ENCODE data around the gene ITPKB.

The ITPKB gene

DNA sequence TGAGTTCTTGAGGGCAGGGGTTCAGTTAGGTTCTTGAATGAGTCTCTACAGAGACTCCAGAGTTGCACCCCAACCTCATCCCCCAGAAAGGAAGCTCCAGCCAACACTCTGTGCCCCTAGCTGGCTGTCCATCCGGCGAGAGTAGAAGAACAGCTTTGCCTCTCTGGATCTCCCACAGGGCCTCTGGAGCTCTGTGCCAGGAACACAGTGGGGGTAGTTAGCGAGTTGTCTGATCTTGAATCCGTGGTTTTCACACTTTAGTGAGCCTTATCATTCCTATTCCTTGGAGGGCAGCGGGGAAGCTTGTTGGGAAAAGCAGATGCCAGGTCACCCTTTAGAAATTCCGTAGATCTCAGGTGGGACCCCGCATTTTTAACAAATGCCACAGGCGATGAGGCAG lies 145.5 kb downstream of the ITPKB start:
- Histone ChIP-seq H3K4me3 (ENCODE audit: low read depth in 1 of 2, low read length in 2 of 2) (no peak overlapping the region), H3K4me1 (ENCODE audit: insufficient read depth, low read length) (no peaks in the 10 kb centered on the region), H3K36me3 (ENCODE audit: insufficient read depth, low read length) (no peaks in the 10 kb centered on the region), H3K79me2 (ENCODE audit: insufficient read depth, low read length) (no peaks in the 10 kb centered on the region), H3K9me3 (ENCODE audit: insufficient read depth, low read length, severe bottlenecking) (no peaks in the 10 kb centered on the region), H2AFZ (ENCODE audit: low read depth, low read length) (no peak overlapping the region), H3K27ac (ENCODE audit: low read length) (no peak overlapping the region), H3K27me3 (ENCODE audit: insufficient read depth, low read length, poor library complexity) (peaks cover 4% of the 10 kb centered on the region), H3K9ac (ENCODE audit: low read depth, low read length) (no peak overlapping the region), H4K20me1 (ENCODE audit: insufficient read depth, low read length) (no peaks in the 10 kb centered on the region), H3K4me2 (ENCODE audit: insufficient read depth, low read length) (no peak overlapping the region)
- ATAC-seq (ENCODE audit: insufficient read depth, low read depth) (no peak), DNase-seq (no peak)
- TF ChIP-seq EZH2 (IDR thresholded peaks at IDR 0.05; ENCODE audit: borderline replicate concordance, low read depth, low read length, severe bottlenecking) = no peak
- TF ChIP-seq, protein P1, sequence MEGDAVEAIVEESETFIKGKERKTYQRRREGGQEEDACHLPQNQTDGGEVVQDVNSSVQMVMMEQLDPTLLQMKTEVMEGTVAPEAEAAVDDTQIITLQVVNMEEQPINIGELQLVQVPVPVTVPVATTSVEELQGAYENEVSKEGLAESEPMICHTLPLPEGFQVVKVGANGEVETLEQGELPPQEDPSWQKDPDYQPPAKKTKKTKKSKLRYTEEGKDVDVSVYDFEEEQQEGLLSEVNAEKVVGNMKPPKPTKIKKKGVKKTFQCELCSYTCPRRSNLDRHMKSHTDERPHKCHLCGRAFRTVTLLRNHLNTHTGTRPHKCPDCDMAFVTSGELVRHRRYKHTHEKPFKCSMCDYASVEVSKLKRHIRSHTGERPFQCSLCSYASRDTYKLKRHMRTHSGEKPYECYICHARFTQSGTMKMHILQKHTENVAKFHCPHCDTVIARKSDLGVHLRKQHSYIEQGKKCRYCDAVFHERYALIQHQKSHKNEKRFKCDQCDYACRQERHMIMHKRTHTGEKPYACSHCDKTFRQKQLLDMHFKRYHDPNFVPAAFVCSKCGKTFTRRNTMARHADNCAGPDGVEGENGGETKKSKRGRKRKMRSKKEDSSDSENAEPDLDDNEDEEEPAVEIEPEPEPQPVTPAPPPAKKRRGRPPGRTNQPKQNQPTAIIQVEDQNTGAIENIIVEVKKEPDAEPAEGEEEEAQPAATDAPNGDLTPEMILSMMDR (IDR thresholded peaks at IDR 0.05; ENCODE audit: borderline replicate concordance, extremely low read depth, low read length, poor library complexity, severe bottlenecking) = no peak

DNA sequence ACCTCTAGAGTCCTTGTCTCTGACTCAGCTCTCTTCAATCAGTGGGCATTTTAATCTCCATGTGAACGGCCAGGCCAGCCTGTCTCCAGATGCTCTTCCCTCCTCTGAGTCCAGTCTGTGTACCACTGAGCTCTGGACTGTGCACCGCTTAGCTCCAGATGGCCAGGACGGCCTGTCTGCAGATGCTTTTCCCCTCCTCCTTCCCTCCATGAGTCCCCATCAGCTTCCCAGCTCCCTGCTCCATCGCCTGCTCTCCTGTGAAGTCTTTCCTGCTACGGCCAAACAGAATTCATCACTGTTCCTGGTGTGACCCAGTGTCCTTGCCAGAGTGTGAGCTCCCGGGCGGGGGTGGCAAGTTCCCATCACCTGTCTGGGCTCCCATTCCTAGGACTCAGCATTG lies 148.5 kb downstream of the ITPKB start:
- peaks cover 4% of the 10 kb centered on the region for H3K27me3 ChIP-seq (ENCODE audit: insufficient read depth, low read length, poor library complexity)
- DNase-seq (no peak), ATAC-seq (ENCODE audit: insufficient read depth, low read depth) (no peak)
- H3K27ac ChIP-seq (ENCODE audit: low read length) = no peak overlapping the region
- no peaks in the 10 kb centered on the region for H3K4me1 ChIP-seq (ENCODE audit: insufficient read depth, low read length)
- TF ChIP-seq, protein P1 (IDR thresholded peaks at IDR 0.05; ENCODE audit: borderline replicate concordance, extremely low read depth, low read length, poor library complexity, severe bottlenecking) = no peak
- no peak for TF ChIP-seq EZH2 (IDR thresholded peaks at IDR 0.05; ENCODE audit: borderline replicate concordance, low read depth, low read length, severe bottlenecking)
- H3K9me3 ChIP-seq (ENCODE audit: insufficient read depth, low read length, severe bottlenecking) = no peaks in the 10 kb centered on the region
- no peaks in the 10 kb centered on the region for H3K36me3 ChIP-seq (ENCODE audit: insufficient read depth, low read length)
- no peak overlapping the region for H3K4me2 ChIP-seq (ENCODE audit: insufficient read depth, low read length)
- H3K9ac ChIP-seq (ENCODE audit: low read depth, low read length) = no peak overlapping the region
- H4K20me1 ChIP-seq (ENCODE audit: insufficient read depth, low read length) = no peaks in the 10 kb centered on the region
- H2AFZ ChIP-seq (ENCODE audit: low read depth, low read length) = no peak overlapping the region
- no peaks in the 10 kb centered on the region for H3K79me2 ChIP-seq (ENCODE audit: insufficient read depth, low read length)
- H3K4me3 ChIP-seq (ENCODE audit: low read depth in 1 of 2, low read length in 2 of 2) = no peak overlapping the region

DNA sequence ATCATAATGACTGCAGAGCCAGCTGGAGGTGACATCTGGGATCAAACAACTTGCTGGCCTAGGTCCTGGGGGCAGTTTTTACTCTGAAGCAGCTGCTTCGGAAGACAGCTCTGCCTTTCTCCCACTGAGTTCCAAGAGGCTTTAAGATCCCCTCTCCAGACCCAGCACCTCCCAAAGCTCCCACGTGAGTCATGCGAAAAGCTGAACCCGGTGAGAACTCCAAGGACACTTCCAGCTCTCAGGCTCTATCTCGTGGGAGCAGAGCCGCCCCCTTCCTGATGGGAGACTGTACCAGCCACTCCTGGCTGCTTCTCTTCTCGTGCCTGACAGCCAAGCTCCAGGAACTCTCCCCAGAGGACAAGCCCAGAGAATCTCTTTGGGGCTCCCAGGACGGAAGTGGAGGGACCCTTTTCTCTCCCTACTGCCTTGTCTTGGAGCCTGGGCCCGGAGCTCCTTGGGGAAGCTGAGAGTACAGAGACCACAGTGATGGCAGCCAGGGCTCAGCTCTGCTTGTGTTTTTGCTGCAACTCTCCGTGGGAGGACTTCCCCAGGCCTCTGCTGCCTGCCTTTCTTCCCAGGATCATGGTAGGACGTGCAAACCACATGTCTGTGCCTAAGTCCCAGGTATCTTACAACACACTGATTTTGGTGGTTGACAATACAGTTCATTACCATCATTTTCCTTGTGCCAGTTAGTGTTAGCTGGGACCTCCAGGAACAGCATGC lies 149.9 kb downstream of the ITPKB start:
- Histone ChIP-seq H3K4me3 (ENCODE audit: low read depth in 1 of 2, low read length in 2 of 2) (no peak overlapping the region), H3K9ac (ENCODE audit: low read depth, low read length) (no peak overlapping the region), H3K4me2 (ENCODE audit: insufficient read depth, low read length) (no peak overlapping the region), H3K36me3 (ENCODE audit: insufficient read depth, low read length) (no peaks in the 10 kb centered on the region), H3K4me1 (ENCODE audit: insufficient read depth, low read length) (no peaks in the 10 kb centered on the region), H3K27ac (ENCODE audit: low read length) (no peak overlapping the region), H2AFZ (ENCODE audit: low read depth, low read length) (no peak overlapping the region), H4K20me1 (ENCODE audit: insufficient read depth, low read length) (no peaks in the 10 kb centered on the region), H3K27me3 (ENCODE audit: insufficient read depth, low read length, poor library complexity) (peaks cover 4% of the 10 kb centered on the region), H3K79me2 (ENCODE audit: insufficient read depth, low read length) (no peaks in the 10 kb centered on the region), H3K9me3 (ENCODE audit: insufficient read depth, low read length, severe bottlenecking) (no peaks in the 10 kb centered on the region)
- TF ChIP-seq, protein P1 (IDR thresholded peaks at IDR 0.05; ENCODE audit: borderline replicate concordance, extremely low read depth, low read length, poor library complexity, severe bottlenecking) = no peak
- TF ChIP-seq EZH2 (IDR thresholded peaks at IDR 0.05; ENCODE audit: borderline replicate concordance, low read depth, low read length, severe bottlenecking) = no peak
- ATAC-seq (ENCODE audit: insufficient read depth, low read depth) = no peak
- DNase-seq = no peak

Data from DND-41 (cell line).